CD4-positive, alpha-beta T cell treated with Interleukin-21 for 1 hour (primary cell): ENCODE measurements around the gene GRM4.

Experiments used
- DNase-seq: peaks from one replicate; pipeline ENCODE4 v3.0.0-alpha.2; 2020

The GRM4 gene

GRCh38 chr6:33990061-33990541, 155.8 kb downstream of the GRM4 start:
- DNase-seq, result no peak

- no peak for DNase-seq
Observed at GRCh38 chr6:33989016-33989854, 156.7 kb downstream of the GRM4 start.

GRCh38 chr6:33988121-33989015, 157.5 kb downstream of the GRM4 start:
- no peak for DNase-seq

- DNase-seq, result no peak
Observed at GRCh38 chr6:33987531-33988021, 158.3 kb downstream of the GRM4 start.

GRCh38 chr6:33985947-33986346, 159.9 kb downstream of the GRM4 start:
- DNase-seq, result no peak

- DNase-seq, result no peak
Observed at GRCh38 chr6:33985313-33985751, 160.6 kb downstream of the GRM4 start.

- DNase-seq, result no peak
Observed at GRCh38 chr6:33984466-33985312, 161.2 kb downstream of the GRM4 start.

DNA sequence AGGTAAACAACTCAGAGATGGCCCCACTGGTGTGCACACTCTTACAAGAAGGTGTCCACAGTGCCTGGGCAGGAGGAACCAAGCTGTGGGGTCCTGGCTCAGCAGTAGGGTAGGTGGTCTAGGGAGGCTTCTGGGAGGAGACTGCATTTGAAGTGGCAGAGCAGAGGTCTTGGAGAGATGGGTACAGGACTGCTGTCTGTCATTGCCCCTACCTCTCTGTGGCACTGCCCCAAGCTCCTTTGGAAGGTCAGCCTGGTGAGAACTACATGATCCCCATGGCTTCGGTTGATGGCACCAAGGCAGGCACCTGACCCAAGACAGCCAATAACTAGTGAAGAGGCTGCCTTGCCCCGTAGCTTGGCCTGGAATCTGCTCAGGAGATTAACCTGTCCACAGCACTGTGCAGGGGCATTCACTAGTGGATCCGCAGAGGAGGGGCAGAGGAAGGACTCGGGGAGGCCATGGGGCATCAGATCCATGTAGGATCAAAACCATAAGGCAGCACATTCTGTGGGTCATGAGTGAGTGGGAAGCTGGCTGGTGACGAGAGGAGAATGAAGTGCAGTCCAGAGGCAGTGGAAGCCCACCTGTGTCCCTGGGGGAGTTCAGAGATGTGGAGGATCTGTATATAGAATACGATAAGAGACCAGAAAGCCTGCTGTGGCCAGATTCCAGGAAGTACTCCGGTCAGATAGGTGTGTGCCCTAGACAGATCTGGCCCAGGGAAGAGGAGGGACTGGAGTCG, 162.0 kb downstream of the GRM4 start:
- DNase-seq, result no peak

DNA sequence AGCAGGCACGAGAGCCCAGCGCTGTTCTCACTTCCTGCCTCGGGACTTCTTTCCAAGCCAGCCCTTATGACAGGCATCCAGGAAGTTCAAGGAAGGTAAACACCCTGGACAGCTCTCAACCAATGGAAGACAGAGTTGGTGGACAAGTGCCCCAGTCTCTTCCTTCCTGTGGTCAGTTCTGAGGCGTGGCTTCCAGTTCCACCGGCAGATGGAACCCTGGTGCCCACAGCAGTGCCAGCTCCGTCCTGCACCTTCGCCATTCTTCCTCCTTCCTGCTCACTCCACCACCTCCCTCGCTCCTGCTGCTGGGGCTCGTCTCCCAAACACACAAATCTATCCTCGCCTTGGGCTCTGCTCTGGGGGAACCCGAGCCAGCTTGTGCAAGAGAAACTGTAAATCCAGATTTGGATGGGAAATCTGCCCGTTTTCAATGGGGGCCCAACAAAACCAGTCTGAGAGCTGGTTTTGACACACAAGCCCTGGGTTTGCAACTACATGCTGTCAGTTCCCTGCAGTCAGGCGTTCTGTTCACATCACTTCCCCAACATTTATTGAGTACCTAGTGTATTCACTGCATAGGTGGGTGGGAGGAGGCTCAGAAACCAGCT, 162.7 kb downstream of the GRM4 start:
- no peak for DNase-seq

DNA sequence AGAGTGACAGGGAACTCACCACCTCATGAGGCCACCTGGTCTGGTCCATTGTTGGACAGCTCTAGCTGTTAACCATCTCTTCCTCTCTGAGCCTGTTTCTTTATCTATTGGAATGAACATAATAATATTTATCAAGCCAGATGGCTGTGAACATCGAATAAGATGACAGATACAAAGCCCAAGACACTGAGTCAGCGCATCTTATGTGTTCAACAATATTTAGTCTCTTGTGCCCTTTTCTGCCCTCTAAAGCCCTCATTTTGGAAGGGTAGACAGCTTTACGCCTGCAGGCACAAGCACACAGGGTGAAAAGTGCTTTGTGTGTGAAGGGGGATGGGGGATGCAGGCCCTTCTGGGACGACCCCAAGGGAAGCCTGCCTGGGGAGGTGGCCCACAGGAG, 164.0 kb downstream of the GRM4 start:
- no peak for DNase-seq

- DNase-seq, result no peak
Observed at GRCh38 chr6:33981421-33981820, 164.5 kb downstream of the GRM4 start.

DNA sequence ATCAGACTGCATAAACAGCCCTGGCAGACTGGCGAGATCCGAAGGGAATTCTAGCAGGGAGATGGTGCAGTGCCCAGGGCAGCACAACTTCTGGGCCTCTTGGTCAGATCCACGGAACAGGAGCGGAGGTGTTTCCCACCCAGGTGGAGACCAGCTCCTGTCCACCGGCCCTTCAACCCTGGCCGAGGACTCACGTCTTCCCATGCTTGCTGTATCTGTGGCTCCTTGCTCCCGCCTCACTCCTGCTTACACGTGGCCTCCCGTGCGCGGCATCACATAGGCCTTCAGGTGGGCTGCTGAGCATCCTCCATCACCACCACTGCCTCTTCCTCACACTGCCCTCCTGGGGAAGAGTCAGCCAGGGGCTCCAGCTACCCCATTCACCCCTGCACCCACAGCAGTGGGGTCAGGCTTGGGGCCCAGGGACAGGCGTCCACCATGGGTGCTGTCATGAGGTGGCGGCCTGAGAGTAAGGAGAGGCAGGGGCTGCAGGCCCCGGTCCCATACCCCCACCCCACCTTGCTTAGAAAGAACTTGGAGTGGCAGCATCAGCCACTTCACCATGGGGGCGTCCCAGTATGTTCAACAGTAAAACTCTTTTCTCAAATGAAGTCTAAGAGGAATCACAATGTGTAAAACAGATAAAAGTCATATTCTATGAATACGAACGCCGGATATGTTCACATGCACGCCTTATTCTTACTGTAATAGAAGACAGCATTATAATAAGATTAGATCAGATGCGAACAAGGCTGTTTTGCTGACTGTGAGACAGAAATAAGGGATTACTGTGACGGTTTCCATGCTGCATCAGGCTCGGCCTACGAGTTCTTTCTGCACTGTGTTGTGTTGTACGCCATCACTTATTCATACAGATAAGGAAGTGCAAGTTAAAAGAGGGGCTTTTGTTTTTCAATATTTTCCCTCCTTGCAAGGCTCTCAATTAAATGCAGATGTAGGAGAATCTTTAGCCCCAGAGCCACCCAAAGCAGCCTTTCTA, 165.4 kb downstream of the GRM4 start:
- DNase-seq, result no peak

DNA sequence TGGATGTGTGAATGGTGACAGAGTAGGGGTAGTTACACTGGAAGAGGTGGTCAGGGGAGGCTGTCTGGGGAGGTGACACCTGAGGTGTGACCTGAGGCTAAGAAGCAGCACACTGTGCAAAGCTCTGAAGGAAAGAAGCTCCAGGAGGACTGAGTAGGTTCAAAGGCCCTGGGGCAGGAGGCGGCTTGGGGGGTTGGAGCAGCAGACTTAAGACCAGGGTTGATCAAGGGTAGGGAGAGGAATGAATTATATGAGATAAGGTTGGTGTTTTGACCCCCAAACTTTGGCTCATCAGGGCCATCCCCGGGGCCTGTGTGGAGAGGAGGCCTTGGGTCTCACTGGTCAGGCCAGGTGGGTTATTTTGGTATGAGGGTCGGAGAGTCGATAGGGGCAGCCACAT, 166.1 kb downstream of the GRM4 start:
- DNase-seq, result no peak

GRCh38 chr6:33978412-33979150, 167.3 kb downstream of the GRM4 start:
- no peak for DNase-seq

GRCh38 chr6:33977606-33978411, 168.1 kb downstream of the GRM4 start:
- no peak for DNase-seq

- DNase-seq, result no peak
Observed at GRCh38 chr6:33976437-33977360, 169.2 kb downstream of the GRM4 start.
